Esophagus squamous epithelium (tissue), 4 donors: ENCODE results near the gene LRRC41.

ENCODE experiments used
- POLR2A ChIP-seq, 4 donors: fragments of 450-650 bp; IDR thresholded peaks; one replicate each; pipeline ENCODE4 v1.6.1; 2017; ENCODE audit warnings: antibody characterized with exemption in 4 of 4, mild to moderate bottlenecking in 4 of 4, moderate library complexity in 3 of 4
- TF ChIP-seq, protein P1 (sequence below), 6 experiments: fragments of 450-650 bp in 4 of 6; fragments of 200-600 bp in 2 of 6; sonication (generic) in 2 of 6; IDR thresholded peaks; one replicate each; pipeline ENCODE4 v1.5.1; 2016 to 2019; ENCODE audit warnings: antibody characterized with exemption in 6 of 6, mild to moderate bottlenecking in 4 of 6, moderate library complexity in 4 of 6

DNA sequence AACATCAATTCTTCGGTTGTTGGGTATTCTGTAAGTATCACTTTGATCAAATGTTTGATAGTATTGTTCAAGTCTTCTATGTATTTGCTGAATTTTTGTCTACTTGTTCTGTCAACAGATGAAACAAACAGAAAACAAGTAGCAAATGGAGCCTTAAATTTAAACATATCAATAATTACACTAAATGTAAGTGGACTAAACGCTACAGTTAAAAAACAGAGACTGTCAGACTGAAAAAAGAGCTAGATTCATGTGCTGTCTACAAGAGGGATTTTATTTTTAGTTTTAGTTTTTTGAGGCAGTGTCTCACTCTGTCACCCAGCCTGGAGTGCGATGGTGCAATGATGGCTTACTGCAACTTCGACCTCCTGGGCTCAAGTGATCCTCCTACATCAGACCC, 66.5 kb downstream of the LRRC41 start:
- TF ChIP-seq, protein P1, sequence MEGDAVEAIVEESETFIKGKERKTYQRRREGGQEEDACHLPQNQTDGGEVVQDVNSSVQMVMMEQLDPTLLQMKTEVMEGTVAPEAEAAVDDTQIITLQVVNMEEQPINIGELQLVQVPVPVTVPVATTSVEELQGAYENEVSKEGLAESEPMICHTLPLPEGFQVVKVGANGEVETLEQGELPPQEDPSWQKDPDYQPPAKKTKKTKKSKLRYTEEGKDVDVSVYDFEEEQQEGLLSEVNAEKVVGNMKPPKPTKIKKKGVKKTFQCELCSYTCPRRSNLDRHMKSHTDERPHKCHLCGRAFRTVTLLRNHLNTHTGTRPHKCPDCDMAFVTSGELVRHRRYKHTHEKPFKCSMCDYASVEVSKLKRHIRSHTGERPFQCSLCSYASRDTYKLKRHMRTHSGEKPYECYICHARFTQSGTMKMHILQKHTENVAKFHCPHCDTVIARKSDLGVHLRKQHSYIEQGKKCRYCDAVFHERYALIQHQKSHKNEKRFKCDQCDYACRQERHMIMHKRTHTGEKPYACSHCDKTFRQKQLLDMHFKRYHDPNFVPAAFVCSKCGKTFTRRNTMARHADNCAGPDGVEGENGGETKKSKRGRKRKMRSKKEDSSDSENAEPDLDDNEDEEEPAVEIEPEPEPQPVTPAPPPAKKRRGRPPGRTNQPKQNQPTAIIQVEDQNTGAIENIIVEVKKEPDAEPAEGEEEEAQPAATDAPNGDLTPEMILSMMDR (IDR thresholded peaks at IDR 0.05): no peak
- no peak for TF ChIP-seq POLR2A (IDR thresholded peaks at IDR 0.05)
